Esophagus muscularis mucosa (tissue), 4 donors: ENCODE data around the gene RAB12. TPM values are rescaled to one million over a fixed set of nuclear protein-coding genes. Genes with fewer than 3 reads are reported as not detected.

Source experiments
- DNase-seq: peaks from one replicate; pipeline ENCODE4 v3.0.0-alpha.2; 2017; ENCODE audit errors: extremely low spot score
- H3K27ac ChIP-seq, 4 donors: fragments of 200-600 bp; sonication (generic); replicated peaks in 1 of 4; 1 replicate in 3 of 4; 2 replicates in 1 of 4; pipeline ENCODE4 v1.5.1; 2016 to 2019; ENCODE audit warnings: mild to moderate bottlenecking in 1 of 4
- H3K27me3 ChIP-seq, 4 donors: fragments of 200-600 bp; sonication (generic); one replicate each; pipeline versions ENCODE4 v1.5.1 to v1.6.0; 2016 to 2019
- H3K36me3 ChIP-seq, 4 donors: fragments of 200-600 bp; sonication (generic); one replicate each; pipeline ENCODE4 v1.5.1; 2016 to 2019
- H3K4me1 ChIP-seq, 4 donors: fragments of 200-600 bp; sonication (generic); one replicate each; pipeline ENCODE4 v1.5.1; 2016 to 2019
- H3K4me3 ChIP-seq, 4 donors: fragments of 200-600 bp; sonication (generic); 1 replicate in 2 of 4; 2 replicates in 2 of 4; pipeline ENCODE4 v1.5.1; 2016 to 2019; ENCODE audit warnings: mild to moderate bottlenecking in 4 of 4, moderate library complexity in 1 of 4
- H3K9me3 ChIP-seq, 4 donors: fragments of 200-600 bp; sonication (generic); 1 replicate in 3 of 4; 2 replicates in 1 of 4; pipeline ENCODE4 v1.5.1; 2016 to 2019
- EP300 ChIP-seq: sonication (generic); formaldehyde crosslinking; IDR thresholded peaks from one replicate; pipeline ENCODE4 v1.6.1; 2017; ENCODE audit warnings: antibody characterized with exemption
- POLR2A ChIP-seq: fragments of 450-650 bp; IDR thresholded peaks from one replicate; pipeline ENCODE4 v1.6.1; 2017; ENCODE audit warnings: antibody characterized with exemption, moderate library complexity, mild to moderate bottlenecking, low read depth
- POLR2AphosphoS5 ChIP-seq, 2 donors: sonication (generic); formaldehyde crosslinking; IDR thresholded peaks; one replicate each; pipeline ENCODE4 v1.6.1; 2017; ENCODE audit warnings: antibody characterized with exemption in 2 of 2
- WGBS: methylation state at CpG from one replicate; pipeline ENCODE4 v1.1.5; 2018; 5-methylcytosine and 5-hydroxymethylcytosine counted together
- intact Hi-C: fragments of 100-400 bp; cut with DNase I; formaldehyde crosslinking; loops from one replicate; pipeline ENCODE4 v1.15.1; 2023
- total RNA-seq, 4 donors: library from RNA; depleted of rRNA; stranded (reverse); fragments of >200 nt; gene quantifications; one replicate each; pipeline versions ENCODE4 v1.1.0 to v1.2.1, GENCODE V29; 2016
- TF ChIP-seq, protein P1 (sequence below), 3 experiments: fragments of 200-600 bp in 2 of 3; fragments of 450-650 bp in 1 of 3; sonication (generic) in 2 of 3; IDR thresholded peaks; one replicate each; pipeline ENCODE4 v1.5.1; 2017 to 2019; ENCODE audit warnings: antibody characterized with exemption in 3 of 3, mild to moderate bottlenecking in 2 of 3, moderate library complexity in 1 of 3

RAB12 gene
- total RNA-seq, 4 donors from 2014 or later, result 61.0 to 76.3 (median 68.9) TPM

DNA sequence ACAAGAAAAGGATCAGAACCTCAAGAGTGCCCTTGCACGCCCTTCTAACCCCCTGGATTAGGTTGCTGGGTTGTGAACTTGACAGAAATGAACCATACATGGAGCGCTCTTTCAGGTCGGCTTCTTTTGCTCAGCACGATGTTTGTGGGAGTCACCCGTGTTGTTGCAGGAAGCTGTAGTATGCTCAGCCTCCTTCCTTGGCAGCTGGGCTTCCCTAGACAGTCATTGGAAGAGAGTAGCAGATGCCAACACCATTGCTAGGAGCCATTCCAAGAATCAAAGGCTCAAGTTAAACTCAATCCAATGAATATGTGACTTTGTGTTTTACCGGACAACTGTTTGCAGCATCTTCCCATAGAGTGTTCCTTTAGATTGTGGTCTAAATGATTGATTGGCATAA lies 47.0 kb downstream of the RAB12 start:
- intact Hi-C loops, result no loop called here
- DNase-seq, result no peak
- 91% methylated on average over 6 of the region's 6 CpGs for WGBS

DNA sequence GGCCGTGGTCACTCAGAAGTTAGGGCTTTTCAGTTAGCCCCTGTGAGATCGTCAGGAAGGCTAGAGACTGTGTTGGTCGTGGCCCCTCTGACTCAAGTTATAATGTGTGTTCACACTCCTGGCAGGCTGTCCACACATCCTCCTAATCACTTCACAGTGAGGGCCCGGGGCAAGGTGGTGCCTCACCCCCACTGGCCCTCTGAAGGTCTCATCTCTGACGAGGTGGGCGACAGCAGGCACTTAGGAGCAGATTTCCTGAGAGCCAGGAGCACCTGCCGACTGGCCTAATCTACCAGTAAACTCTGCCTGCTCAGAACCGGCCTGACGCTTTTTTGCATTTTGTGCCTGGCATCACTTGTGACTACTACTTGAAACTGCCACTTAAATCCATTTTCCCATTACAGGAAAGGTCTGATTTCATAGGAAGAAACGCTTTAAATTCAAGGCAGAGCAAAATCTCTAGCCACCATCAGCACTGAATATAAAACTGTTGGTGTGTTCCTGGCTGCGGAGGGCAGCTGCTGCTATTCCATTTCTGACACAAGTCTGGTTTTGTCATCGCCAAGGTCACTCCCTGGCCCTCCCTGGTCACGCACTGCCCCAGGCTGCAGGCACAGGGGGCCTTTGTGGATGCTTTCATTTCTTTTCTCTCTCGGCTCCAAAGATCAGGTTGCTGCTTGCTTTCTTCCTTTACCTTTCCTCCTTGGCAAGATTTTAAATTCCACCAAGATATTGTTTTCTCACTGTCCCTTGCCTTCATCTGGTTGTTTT lies 48.0 kb downstream of the RAB12 start:
- 93% methylated on average over 13 of the region's 14 CpGs for WGBS

More for the DNA sequence above, 47.0 kb downstream of the RAB12 start:
- no peaks in the 10 kb centered on the region for H3K36me3 ChIP-seq
- TF ChIP-seq POLR2AphosphoS5 (IDR thresholded peaks at IDR 0.05) (no peak), POLR2A (no peak)
- no peaks in the 10 kb centered on the region for H3K27me3 ChIP-seq
- no peaks in the 10 kb centered on the region for H3K9me3 ChIP-seq
- no peak overlapping the region for H3K4me3 ChIP-seq
- H3K4me1 ChIP-seq, result no peaks in the 10 kb centered on the region
- no peak overlapping the region for H3K27ac ChIP-seq

DNA sequence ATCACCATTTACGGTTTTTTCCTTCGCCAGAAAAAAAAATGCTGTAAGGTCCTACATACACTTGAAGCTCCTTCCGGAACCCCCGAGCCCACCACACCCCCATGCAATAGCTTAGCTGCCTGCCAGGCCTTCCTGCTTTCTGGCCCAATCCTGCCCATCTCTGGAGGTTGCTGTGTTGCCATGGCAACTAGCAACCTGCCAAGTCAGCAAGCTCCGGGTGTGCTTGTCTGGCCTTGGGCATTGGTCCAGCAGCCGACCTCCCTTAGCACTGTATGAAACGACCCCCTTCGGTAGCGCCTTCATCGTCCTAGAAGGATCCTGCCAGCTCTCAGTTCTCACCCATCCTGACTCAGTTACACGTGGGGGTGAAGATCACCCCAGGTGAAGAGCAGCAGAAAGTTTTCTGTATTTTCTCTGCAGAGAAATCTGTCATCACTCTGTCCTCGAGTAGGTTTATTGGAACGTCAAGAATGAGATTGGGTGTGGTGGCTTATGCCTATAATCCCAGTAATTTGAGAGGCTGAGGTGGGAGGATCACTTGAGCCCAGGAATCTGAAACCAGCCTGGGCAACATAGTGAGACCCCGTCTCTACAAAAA lies 48.7 kb downstream of the RAB12 start:
- H3K27ac ChIP-seq, result no peak overlapping the region
- DNase-seq, result no peak
- no peak for TF ChIP-seq EP300
- no peak for TF ChIP-seq POLR2A
- TF ChIP-seq, protein P1, sequence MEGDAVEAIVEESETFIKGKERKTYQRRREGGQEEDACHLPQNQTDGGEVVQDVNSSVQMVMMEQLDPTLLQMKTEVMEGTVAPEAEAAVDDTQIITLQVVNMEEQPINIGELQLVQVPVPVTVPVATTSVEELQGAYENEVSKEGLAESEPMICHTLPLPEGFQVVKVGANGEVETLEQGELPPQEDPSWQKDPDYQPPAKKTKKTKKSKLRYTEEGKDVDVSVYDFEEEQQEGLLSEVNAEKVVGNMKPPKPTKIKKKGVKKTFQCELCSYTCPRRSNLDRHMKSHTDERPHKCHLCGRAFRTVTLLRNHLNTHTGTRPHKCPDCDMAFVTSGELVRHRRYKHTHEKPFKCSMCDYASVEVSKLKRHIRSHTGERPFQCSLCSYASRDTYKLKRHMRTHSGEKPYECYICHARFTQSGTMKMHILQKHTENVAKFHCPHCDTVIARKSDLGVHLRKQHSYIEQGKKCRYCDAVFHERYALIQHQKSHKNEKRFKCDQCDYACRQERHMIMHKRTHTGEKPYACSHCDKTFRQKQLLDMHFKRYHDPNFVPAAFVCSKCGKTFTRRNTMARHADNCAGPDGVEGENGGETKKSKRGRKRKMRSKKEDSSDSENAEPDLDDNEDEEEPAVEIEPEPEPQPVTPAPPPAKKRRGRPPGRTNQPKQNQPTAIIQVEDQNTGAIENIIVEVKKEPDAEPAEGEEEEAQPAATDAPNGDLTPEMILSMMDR (IDR thresholded peaks at IDR 0.05), result no peak
- no peak for TF ChIP-seq POLR2AphosphoS5 (IDR thresholded peaks at IDR 0.05)
- 52% methylated on average over 10 of the region's 14 CpGs for WGBS
- intact Hi-C loops, result no loop called here
- H3K9me3 ChIP-seq, result no peaks in the 10 kb centered on the region
- H3K4me1 ChIP-seq, result peaks cover 0 to 5% (median 0%) of the 10 kb centered on the region in 4 donors
- H3K36me3 ChIP-seq, result no peaks in the 10 kb centered on the region
- no peak overlapping the region for H3K4me3 ChIP-seq
- H3K27me3 ChIP-seq, result no peaks in the 10 kb centered on the region

More for the DNA sequence above, 48.0 kb downstream of the RAB12 start:
- Histone ChIP-seq H3K9me3 (no peaks in the 10 kb centered on the region), H3K4me3 (no peak overlapping the region), H3K27ac (no peak overlapping the region), H3K27me3 (no peaks in the 10 kb centered on the region), H3K36me3 (no peaks in the 10 kb centered on the region), H3K4me1 (peaks cover 0 to 5% (median 0%) of the 10 kb centered on the region in 4 donors)
- TF ChIP-seq EP300, result no peak
- TF ChIP-seq, protein P1 (IDR thresholded peaks at IDR 0.05), result no peak
- no peak for TF ChIP-seq POLR2A
- TF ChIP-seq POLR2AphosphoS5 (IDR thresholded peaks at IDR 0.05), result no peak
- DNase-seq, result no peak
- intact Hi-C loops, result no loop called here

GRCh38 chr18:8658858-8659485 lies 49.7 kb downstream of the RAB12 start:
- Histone ChIP-seq H3K36me3 (no peaks in the 10 kb centered on the region), H3K27ac (no peak overlapping the region), H3K4me1 (peaks cover 0 to 5% (median 0%) of the 10 kb centered on the region in 4 donors), H3K9me3 (no peaks in the 10 kb centered on the region), H3K27me3 (no peaks in the 10 kb centered on the region), H3K4me3 (no peak overlapping the region)
- 95% methylated on average over 31 of the region's 31 CpGs for WGBS
- TF ChIP-seq POLR2AphosphoS5 (IDR thresholded peaks at IDR 0.05) (no peak), POLR2A (no peak), EP300 (no peak)
- TF ChIP-seq, protein P1 (IDR thresholded peaks at IDR 0.05), result no peak
- DNase-seq, result no peak
- intact Hi-C loops, result no loop called here

DNA sequence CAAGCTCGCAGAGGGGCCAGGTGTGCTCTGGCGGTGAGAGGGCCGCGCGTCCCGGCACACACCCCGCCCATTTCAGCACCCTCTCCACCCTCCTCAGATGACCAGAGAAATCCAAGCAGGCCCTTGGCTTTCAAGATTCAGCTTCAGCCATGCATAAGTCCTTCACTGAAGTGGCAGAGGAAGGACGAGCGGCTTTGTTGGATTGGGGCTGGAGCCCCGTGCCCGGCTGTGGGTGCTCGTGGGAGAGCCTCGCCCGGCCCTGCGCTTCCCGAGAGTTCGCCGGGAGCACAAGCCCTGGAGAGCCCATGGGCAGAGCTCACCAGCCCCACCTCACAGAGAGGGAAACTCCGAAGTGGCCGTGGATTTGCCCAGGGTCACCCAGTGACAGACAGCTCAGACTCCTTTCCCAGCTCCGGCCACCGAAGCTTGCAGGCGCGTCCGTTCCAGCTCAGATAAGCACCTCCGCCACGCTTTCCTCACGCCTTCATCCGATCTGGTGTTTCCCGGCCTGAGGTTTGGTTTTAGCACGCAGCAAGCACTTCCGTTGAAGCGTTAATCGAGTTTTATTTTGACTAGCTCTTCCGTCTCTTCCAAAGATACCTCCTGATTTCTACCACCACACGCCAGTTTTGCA lies 50.5 kb downstream of the RAB12 start:
- no peak for TF ChIP-seq EP300
- no peak for TF ChIP-seq POLR2A
- TF ChIP-seq, protein P1 (IDR thresholded peaks at IDR 0.05), result no peak
- TF ChIP-seq POLR2AphosphoS5 (IDR thresholded peaks at IDR 0.05), result no peak
- Histone ChIP-seq H3K27me3 (no peaks in the 10 kb centered on the region), H3K4me3 (no peak overlapping the region), H3K36me3 (no peaks in the 10 kb centered on the region), H3K9me3 (no peaks in the 10 kb centered on the region), H3K27ac (no peak overlapping the region), H3K4me1 (peaks cover 0 to 5% (median 0%) of the 10 kb centered on the region in 4 donors)
- intact Hi-C loops, result no loop called here
- 91% methylated on average over 31 of the region's 36 CpGs for WGBS
- no peak for DNase-seq
